ENCODE results near the gene GDF2.

The GDF2 gene

DNA sequence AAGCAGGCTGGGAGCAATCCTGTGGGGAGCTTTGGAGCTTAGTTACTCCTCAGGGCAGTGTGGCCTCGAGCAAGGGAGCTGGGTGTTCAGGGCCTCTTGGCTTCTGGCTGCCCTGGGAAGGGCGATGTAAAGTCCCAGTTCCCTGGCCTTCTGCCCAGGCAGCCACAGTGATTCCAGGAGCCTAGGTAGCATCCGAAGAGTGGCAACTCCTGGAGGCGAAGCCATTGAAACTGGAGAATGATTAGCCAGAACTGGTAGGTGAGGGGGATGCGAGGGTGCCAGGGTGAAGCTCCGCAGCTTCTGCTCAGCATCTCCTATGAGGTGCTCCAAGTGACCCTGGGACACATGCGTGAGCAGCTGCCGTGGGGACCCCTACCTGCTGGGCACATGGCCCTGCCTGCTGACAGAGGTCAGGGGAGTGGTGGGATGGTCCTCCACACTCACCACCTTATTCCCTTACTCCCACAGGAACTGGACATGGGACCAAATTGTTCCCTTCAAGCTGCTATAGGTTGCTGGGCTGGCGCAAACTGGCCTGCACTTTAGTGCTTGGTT is 7.8 kb upstream of the GDF2 start:
- DNase-seq: no peak

DNA sequence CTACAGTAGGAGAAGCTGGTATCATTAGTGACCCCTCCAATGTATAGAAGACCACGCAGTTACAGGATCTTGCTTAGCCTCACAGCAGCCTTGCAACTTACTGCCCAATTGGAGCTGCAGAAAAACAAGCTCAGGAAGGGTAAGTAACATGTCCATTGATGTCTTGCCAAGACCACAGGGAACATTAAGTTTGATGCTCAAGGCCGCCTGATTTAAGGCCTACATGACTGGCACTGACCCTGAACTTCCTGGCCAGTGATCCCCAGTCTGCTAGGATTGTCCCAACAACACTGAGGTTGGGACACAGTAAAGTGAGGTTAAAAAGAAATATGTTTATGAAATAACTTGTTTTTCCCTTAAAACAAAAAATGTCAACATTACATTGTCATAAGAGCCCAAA is 6.8 kb upstream of the GDF2 start:
- DNase-seq: no peak

DNA sequence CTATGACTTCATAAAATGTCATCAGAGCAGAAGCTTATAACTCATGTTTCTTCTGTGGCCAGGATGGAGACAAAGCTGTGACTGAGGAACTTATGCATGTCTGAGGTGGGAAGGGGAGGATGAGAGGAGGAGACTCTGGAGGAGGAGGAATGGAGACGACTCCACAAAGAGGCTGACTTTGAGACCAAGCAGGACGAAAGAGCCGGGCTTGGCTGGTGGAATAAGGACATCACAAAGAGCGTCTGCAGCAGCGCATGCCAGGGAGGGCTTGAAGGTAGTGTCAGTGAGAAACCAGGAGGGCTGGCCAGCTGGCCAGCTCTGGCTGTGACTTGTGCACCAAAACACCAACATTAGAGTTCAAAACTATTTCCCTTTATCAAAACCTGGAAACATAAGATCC is 6.1 kb upstream of the GDF2 start:
- DNase-seq: no peak

DNA sequence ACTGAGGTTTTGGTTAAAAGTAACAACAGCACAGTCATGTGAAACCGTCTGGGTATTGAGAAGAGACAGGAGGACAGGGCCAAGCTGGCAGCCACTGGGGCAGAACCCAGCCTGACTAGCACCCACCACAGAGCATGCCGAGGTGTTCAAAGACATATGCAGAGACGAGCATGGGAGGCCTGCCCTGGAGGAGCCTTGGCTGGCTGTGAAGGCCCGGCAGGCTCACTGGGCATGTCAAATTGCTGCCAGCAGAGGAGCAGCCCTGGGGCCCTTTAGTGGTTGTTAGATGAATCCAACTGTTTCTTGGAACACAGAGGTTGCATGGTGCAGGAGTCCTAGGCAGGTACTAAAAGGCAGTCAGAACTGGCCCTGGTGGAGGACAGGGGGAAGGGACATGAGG is 5.0 kb upstream of the GDF2 start:
- DNase-seq: no peak

- no peak for DNase-seq
These were observed 3.5 kb upstream of the GDF2 start for GRCh38 chr10:47318706-47319105.

GRCh38 chr10:47319784-47320183 is 2.5 kb upstream of the GDF2 start:
- no peak for DNase-seq

DNA sequence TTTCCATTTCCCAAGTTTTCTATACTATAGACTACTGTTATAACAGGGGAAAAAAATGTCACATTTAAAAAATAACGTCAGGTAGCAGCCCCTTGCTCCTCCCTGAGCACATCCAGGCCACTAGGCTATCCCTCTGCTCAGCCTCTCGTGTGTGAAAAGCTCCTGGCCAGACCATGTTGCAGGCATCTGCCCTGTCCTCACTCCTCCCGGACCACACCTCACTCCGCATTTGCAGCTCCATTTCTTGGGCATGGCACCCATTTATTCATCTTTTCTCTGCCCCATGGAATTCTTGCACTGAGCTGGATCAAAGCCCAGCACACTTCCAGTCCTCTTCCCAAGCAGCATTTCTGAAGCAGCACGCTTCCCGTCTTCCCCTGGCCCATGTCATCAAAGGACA is 1.4 kb upstream of the GDF2 start:
- DNase-seq: no peak

GRCh38 chr10:47321521-47322195 is 596 bp upstream of the GDF2 start:
- no peak for DNase-seq

- DNase-seq: no peak
These were observed 833 bp downstream of the GDF2 start for GRCh38 chr10:47323087-47323486.

DNA sequence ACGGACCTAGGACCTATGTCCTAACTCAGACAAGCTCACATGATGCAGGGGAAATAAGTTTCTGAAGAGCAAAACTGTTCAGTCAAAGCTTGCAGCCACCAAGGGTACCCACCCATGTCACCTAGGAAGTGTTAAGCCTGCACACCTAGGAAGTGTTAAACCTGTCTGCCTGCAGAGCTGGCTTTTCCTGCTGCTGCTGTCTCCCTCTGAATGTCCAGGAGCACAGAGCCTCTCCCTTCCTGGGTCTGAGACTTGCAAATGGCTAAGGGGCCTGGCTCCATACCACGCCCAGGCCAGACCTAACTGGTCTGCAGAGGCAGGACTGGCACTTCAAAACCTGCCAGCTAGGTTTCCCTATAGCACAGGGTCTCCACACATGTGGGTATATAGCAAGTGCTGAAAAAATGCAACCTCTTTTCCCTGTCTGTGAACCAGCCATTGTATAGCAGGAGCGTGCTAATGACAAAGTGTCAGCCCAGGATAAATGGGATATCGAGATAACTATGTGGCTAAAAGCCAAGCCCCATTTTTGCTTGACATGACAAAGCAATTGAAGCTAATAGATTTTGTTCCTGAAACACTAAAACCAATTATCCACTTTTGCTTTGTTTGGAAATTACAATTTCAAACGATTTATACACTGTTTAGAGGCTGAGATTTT is 1.5 kb downstream of the GDF2 start:
- no peak for DNase-seq

- DNase-seq: no peak
These were observed 3.3 kb downstream of the GDF2 start for GRCh38 chr10:47325303-47326291.

- DNase-seq: no peak
These were observed 4.2 kb downstream of the GDF2 start for GRCh38 chr10:47326306-47326926.

- no peak for DNase-seq
These were observed 4.7 kb downstream of the GDF2 start for GRCh38 chr10:47326927-47327330.

GRCh38 chr10:47329855-47330254 is 7.6 kb downstream of the GDF2 start:
- no peak for DNase-seq

DNA sequence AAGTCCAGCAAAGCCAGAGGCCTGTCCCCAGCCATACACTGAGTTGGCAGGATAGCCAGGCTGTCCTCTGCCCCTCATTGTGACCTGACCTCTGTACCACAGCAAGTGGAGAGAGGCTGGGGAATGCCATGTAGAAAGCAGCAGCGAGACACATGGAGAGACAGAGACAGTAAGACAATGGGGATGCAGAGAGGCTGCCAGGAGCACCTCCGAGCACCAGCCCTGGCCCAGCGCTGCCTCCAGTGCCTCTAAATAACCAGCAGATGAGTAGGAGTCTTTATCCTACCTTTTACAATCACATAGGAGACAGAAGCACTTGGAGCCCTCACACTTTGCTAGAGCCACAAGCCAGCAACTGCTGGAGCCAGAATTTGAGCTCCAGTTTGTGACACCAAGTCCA is 8.1 kb downstream of the GDF2 start:
- DNase-seq: no peak

- no peak for DNase-seq
These were observed 8.6 kb downstream of the GDF2 start for GRCh38 chr10:47330804-47331203.

GRCh38 chr10:47331491-47331890 is 9.2 kb downstream of the GDF2 start:
- DNase-seq: no peak

GRCh38 chr10:47331954-47332353 is 9.7 kb downstream of the GDF2 start:
- no peak for DNase-seq

DNA sequence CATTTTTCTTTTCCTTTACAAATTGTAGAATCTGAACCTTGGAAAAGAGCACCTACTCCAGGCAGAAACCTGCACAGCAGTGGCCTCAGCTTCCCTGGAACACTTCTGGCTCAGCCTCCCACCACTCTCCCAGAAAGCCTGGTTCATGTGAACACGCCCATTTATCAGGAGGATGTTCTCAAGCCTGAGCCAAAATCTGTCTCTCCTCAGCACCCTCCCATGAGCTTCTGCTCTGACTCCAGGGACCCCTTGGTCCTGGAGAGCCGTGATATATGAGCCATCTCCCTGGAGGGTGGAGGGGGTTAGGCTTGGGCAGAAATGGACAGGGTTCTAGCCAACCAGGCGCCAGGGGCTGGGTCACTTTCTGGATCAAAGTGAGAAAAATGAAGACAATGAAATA is 10.1 kb downstream of the GDF2 start:
- DNase-seq: no peak

GRCh38 chr10:47332946-47333345 is 10.7 kb downstream of the GDF2 start:
- DNase-seq: no peak

GRCh38 chr10:47333532-47333931 is 11.3 kb downstream of the GDF2 start:
- DNase-seq: no peak

DNA sequence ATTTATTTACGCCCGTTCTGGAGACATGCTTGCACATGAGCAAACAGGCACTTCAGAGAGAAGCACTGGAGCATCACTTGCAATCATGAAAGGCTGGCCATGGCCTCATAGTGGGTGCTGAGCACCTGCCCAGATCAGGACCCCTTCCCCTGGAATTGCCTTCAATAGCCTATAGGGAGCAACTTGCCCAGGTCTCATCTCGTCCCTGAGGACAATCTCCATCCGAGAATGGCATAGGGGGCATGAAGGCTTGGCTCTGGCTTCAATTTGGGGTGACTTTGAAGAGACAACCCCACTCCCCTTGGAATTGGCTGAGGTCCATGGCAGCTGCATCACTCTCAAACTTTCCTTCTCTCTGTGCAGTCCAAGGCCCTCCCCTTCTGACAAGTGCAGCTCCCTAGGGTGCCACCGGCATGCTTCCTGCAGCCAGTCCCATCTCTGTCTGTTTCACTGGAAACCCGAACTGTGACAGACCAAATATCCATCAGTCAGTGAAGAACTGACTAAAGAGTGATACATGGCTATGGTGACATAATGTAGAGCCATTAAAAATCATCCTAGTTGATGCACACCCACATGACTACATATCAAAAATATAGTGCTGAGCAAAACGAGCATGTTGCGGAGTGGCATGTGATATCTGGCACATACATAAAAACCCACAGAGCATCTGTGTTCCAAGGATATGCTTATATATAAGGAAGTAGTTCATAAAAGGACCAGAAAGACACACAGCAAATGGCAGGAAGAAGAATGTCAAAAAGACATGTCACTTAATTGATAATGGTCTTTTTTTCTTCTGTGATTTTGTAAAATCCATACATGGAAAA is 12.4 kb downstream of the GDF2 start:
- no peak for DNase-seq

All from eye (tissue), 1 donor.